Activated CD4-positive, alpha-beta T cell treated with anti-CD3 and anti-CD28 coated beads, Interleukin-2, amount 10 ng/mL, durations not matched to agents 7 days and 5 days (primary cell): ENCODE measurements around the gene DEFB126. TPM values are rescaled to one million over a fixed set of nuclear protein-coding genes. Genes with fewer than 3 reads are reported as not detected.

Source experiments
- CTCF ChIA-PET: fragments of 350-600 bp; sonication (Branson Sonifier 250); formaldehyde crosslinking; loops from one replicate; lab custom pipeline; 2021; ENCODE audit warnings: antibody characterized with exemption; lab: Charles Lee
- POLR2A ChIA-PET: fragments of 350-600 bp; sonication (Branson Sonifier 250); formaldehyde crosslinking; loops from one replicate; lab custom pipeline; 2021; ENCODE audit warnings: antibody characterized with exemption; lab: Charles Lee
- DNase-seq: peaks from one replicate; pipeline ENCODE4 v3.0.0-alpha.2; 2020
- H3K27ac Mint-ChIP-seq: one replicate; pipeline ENCODE4 v1.8.0; 2021; ENCODE audit warnings: mild to moderate bottlenecking, moderate library complexity, mixed read lengths
- H3K27me3 Mint-ChIP-seq: one replicate; pipeline ENCODE4 v1.8.0; 2021; ENCODE audit warnings: mixed read lengths
- H3K36me3 Mint-ChIP-seq: one replicate; pipeline ENCODE4 v1.8.0; 2021; ENCODE audit warnings: low read depth, mixed read lengths
- H3K4me1 Mint-ChIP-seq: one replicate; pipeline ENCODE4 v1.8.0; 2021; ENCODE audit warnings: mixed read lengths
- H3K4me3 Mint-ChIP-seq: one replicate; pipeline ENCODE4 v1.8.0; 2021; ENCODE audit warnings: mild to moderate bottlenecking, moderate library complexity, mixed read lengths
- H3K9me3 Mint-ChIP-seq: one replicate; pipeline ENCODE4 v1.8.0; 2021; ENCODE audit warnings: mixed read lengths
- total RNA-seq, 2 experiments: library from RNA; stranded (reverse); gene quantifications; one replicate each; pipeline ENCODE4 v1.2.3, GENCODE V29; 2021

The DEFB126 gene
- total RNA-seq, 2 experiments from 2014 or later, result not detected

DNA sequence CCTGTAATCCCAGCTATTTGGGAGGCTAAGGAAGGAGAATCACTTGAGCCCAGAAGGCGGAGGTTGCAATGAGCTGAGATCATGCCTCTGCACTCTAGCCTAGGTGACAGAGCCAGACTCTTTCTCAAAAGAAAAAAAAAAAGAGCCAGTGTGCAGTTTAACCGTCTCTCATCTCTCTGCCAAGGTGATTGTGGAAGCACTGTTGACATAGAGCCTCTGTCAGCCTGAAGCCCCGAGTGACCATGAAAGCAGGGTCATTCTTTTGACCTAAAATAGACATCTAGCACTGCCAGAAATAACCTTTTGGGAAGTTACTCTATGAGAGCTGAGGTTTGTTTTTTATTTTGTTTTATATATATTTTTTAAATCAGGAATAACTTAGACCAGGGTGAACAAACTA lies 22.2 kb downstream of the DEFB126 start:
- CTCF ChIA-PET, result no interaction called here
- H3K27me3 Mint-ChIP-seq, result peaks cover 32% of the 10 kb centered on the region
- H3K36me3 Mint-ChIP-seq, result no peaks in the 10 kb centered on the region
- H3K4me3 Mint-ChIP-seq, result no peak overlapping the region
- POLR2A ChIA-PET, result no interaction called here
- H3K4me1 Mint-ChIP-seq, result no peaks in the 10 kb centered on the region
- H3K27ac Mint-ChIP-seq, result no peak overlapping the region
- DNase-seq, result no peak
- H3K9me3 Mint-ChIP-seq, result no peaks in the 10 kb centered on the region

DNA sequence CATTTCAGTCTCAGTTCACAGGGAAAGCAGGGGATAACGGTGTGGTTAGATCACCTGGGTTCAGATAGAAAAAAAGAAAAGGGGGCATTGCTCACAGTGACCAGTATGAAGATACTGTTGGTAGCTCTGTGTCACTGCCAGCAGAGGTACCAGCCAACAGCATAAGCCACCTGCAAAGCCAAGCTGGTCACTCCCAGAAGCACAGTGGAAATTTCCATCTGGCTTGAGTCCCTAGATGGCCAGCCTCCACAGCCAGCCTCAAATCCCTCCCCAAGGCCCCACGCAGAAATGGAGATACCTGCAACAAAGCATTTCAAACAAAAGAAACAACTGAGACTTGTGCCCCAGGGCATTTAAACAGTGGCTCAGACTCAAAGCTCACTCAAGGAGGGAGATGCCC lies 26.5 kb downstream of the DEFB126 start:
- ChIA-PET CTCF (no interaction called here), POLR2A (no interaction called here)
- no peak for DNase-seq
- Mint-ChIP-seq H3K36me3 (no peaks in the 10 kb centered on the region), H3K4me3 (no peak overlapping the region), H3K27me3 (peaks cover 32% of the 10 kb centered on the region), H3K4me1 (no peaks in the 10 kb centered on the region), H3K9me3 (no peaks in the 10 kb centered on the region), H3K27ac (no peak overlapping the region)

DNA sequence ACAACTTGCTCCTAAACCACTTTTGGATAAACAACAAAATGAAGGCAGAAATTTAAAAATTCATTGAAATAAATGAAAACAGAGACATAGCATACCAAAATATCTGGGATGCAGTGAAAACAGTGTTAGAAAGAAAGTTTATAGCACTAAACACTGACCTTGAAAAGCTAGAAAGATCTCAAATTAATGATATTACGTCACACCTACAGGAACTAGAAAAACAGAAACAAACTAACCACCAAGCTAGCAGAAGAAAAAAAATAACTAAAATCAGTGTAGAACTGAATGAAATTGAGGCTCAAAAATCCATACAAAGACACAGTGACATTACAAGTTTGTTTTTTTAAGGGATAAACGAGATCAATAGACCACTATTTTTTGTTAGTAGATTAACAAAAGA lies 41.9 kb downstream of the DEFB126 start:
- H3K27ac Mint-ChIP-seq, result no peak overlapping the region
- POLR2A ChIA-PET, result no interaction called here
- no peak overlapping the region for H3K4me3 Mint-ChIP-seq
- peaks cover 11% of the 10 kb centered on the region for H3K9me3 Mint-ChIP-seq
- H3K36me3 Mint-ChIP-seq, result peaks cover 7% of the 10 kb centered on the region
- peaks cover 70% of the 10 kb centered on the region for H3K27me3 Mint-ChIP-seq
- CTCF ChIA-PET, result no interaction called here
- H3K4me1 Mint-ChIP-seq, result peaks cover 11% of the 10 kb centered on the region
- no peak for DNase-seq

DNA sequence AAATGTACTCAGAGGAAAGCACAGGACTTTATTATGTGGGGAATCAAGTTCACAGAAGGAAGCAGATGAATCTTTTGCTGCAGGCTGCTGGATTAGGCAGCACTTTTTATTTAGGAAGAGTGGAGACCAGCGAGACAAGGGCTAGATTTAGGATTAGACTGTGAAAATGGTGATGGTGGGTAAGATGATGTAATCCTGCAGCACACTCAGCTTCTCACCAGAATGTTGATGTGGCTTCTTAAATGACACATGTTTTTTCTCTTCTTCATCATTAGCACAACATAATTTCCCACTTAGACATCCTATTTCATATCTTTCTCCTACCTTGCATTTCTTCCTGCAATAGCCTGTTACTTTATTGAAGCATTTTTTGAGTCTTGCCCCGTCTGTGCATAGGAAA lies 45.3 kb downstream of the DEFB126 start:
- ChIA-PET POLR2A (no interaction called here), CTCF (no interaction called here)
- H3K9me3 Mint-ChIP-seq, result peaks cover 11% of the 10 kb centered on the region
- H3K27ac Mint-ChIP-seq, result no peak overlapping the region
- H3K27me3 Mint-ChIP-seq, result peaks cover 65% of the 10 kb centered on the region
- peaks cover 11% of the 10 kb centered on the region for H3K4me1 Mint-ChIP-seq
- H3K4me3 Mint-ChIP-seq, result no peak overlapping the region
- peaks cover 7% of the 10 kb centered on the region for H3K36me3 Mint-ChIP-seq
- DNase-seq, result no peak

DNA sequence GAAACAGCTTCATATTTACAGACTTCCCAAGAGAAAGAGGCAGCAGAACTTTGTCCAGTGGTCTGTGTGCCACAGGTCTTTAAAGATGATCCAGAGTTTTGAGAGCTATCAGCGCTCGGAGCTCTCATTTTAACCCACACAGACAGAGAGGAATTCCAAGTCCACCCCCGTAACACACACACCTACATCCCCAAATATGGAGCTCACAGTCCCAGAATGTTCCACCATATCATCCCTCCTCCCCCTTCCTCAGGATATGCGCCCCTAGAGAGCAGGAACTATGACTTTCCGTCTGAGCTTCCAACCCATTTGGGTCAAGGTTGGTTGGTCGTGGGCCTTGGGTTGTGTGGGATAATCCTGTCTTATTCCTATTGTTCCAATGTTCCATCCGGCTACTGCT lies 47.2 kb downstream of the DEFB126 start, which contains the start of gene DEFB128:
Gene DEFB128 (minus strand): TSS at position 101 of the 400 bp plus-strand sequence. CDS start 88 bp downstream, at position 13.
- POLR2A ChIA-PET, result no interaction called here

More for the DNA sequence above, 47.2 kb downstream of the DEFB126 start, which contains the start of gene DEFB128:
- peaks cover 3% of the 10 kb centered on the region for H3K9me3 Mint-ChIP-seq
- no peaks in the 10 kb centered on the region for H3K36me3 Mint-ChIP-seq
- DNase-seq, result no peak
- peaks cover 49% of the 10 kb centered on the region for H3K27me3 Mint-ChIP-seq
- H3K4me1 Mint-ChIP-seq, result peaks cover 5% of the 10 kb centered on the region
- no peak within 1 kb of the TSS for H3K4me3 Mint-ChIP-seq
- CTCF ChIA-PET, result no interaction called here
- no peak within 1 kb of the TSS for H3K27ac Mint-ChIP-seq

Other genes starting within 250 kb of the DEFB126 start
- not detected for gene DEFB125, start 54.9 kb upstream of the DEFB126 start, total RNA-seq
- gene DEFB127, start 14.9 kb downstream of the DEFB126 start, total RNA-seq, result not detected
- not detected for gene DEFB128, start 47.1 kb downstream of the DEFB126 start, total RNA-seq
- not detected for gene DEFB129, start 84.7 kb downstream of the DEFB126 start, total RNA-seq
- gene DEFB132, start 115.1 kb downstream of the DEFB126 start, total RNA-seq, result not detected
- gene C20orf96, start 148.2 kb downstream of the DEFB126 start, total RNA-seq, result 1 to 10 TPM; 7.8 to 8.2 TPM
- gene ZCCHC3, start 155.0 kb downstream of the DEFB126 start, total RNA-seq, result 10 to 100 TPM; 26.4 to 27.1 TPM
- 1 to 10 TPM; 5.6 to 6.0 TPM for gene SOX12, start 183.0 kb downstream of the DEFB126 start, total RNA-seq
- gene NRSN2, start 204.5 kb downstream of the DEFB126 start, total RNA-seq, result 1 to 10 TPM in 1 of 2 experiments, under 1 TPM in 1; 0.87 to 1.2 TPM
- gene TRIB3, start 238.2 kb downstream of the DEFB126 start, total RNA-seq, result 10 to 100 TPM; 16.0 to 18.8 TPM